Tibial nerve (tissue), 4 donors: ENCODE measurements around the gene SEMA6A. TPM values are rescaled to one million over a fixed set of nuclear protein-coding genes. Genes with fewer than 3 reads are reported as not detected.

Experiments
- DNase-seq, 2 donors: peaks; one replicate each; pipeline ENCODE4 v3.0.0-alpha.2; 2019; ENCODE audit warnings: low spot score in 2 of 2
- H3K27ac ChIP-seq, 4 donors: fragments of 200-600 bp; sonication (generic) in 3 of 4; one replicate each; pipeline ENCODE4 v1.5.1; 2017 to 2019; ENCODE audit warnings: mild to moderate bottlenecking in 1 of 4
- H3K27me3 ChIP-seq, 2 donors: fragments of 200-600 bp; sonication (generic) in 1 of 2; one replicate each; pipeline versions ENCODE4 v1.5.1 to v1.6.0; 2017 to 2019
- H3K36me3 ChIP-seq, 3 donors: fragments of 200-600 bp; sonication (generic); one replicate each; pipeline ENCODE4 v1.5.1; 2018 to 2019
- H3K4me1 ChIP-seq, 4 donors: fragments of 200-600 bp; sonication (generic) in 3 of 4; one replicate each; pipeline ENCODE4 v1.5.1; 2017 to 2019
- H3K4me3 ChIP-seq, 4 donors: fragments of 200-600 bp; sonication (generic) in 3 of 4; one replicate each; pipeline ENCODE4 v1.5.1; 2017 to 2019; ENCODE audit warnings: mild to moderate bottlenecking in 1 of 4, moderate library complexity in 1 of 4
- H3K9me3 ChIP-seq, 4 donors: fragments of 200-600 bp; sonication (generic) in 3 of 4; one replicate each; pipeline ENCODE4 v1.5.1; 2017 to 2019
- EP300 ChIP-seq, 2 donors: sonication (generic); formaldehyde crosslinking; IDR thresholded peaks; one replicate each; pipeline ENCODE4 v1.6.1; 2017; ENCODE audit warnings: antibody characterized with exemption in 2 of 2, mild to moderate bottlenecking in 1 of 2
- POLR2A ChIP-seq, 2 donors: fragments of 450-650 bp; IDR thresholded peaks; one replicate each; pipeline ENCODE4 v1.6.1; 2017; ENCODE audit warnings: antibody characterized with exemption in 2 of 2, mild to moderate bottlenecking in 2 of 2, moderate library complexity in 2 of 2
- WGBS, 2 donors: methylation state at CpG; one replicate each; pipeline ENCODE4 v1.1.5; 2018; 5-methylcytosine and 5-hydroxymethylcytosine counted together
- total RNA-seq, 4 donors: library from RNA; depleted of rRNA; stranded (reverse); fragments of >200 nt; gene quantifications; one replicate each; pipeline ENCODE4 v1.1.0, GENCODE V29; 2016
- TF ChIP-seq, protein P1 (sequence below), 5 experiments: fragments of 200-600 bp in 3 of 5; fragments of 450-650 bp in 2 of 5; sonication (generic) in 3 of 5; IDR thresholded peaks; one replicate each; pipeline ENCODE4 v1.5.1; 2016 to 2019; ENCODE audit warnings: antibody characterized with exemption in 5 of 5, mild to moderate bottlenecking in 3 of 5, moderate library complexity in 2 of 5

Gene SEMA6A
- total RNA-seq, 4 donors from 2014 or later: 13.6 to 25.1 (median 21.4) TPM

DNA sequence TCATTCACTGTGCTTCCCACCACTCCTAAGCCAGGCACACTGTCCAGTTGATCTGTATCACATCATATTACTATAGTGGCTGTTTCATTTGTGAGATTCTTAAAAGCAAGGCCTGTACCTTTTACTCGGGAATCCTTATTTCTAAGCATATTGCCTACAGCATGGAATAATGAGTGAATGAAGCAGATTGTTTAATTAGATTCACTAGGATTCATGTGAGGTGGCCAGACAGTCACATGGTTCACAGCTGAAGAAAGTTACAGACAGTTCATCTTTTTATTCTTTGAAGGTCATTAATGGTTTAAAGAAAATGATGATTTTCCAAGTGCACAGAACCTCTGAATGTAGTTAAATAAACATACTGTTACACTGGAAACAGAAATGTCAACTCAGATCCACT lies 24.3 kb upstream of the SEMA6A start:
- Histone ChIP-seq H3K4me3 (no peak overlapping the region), H3K36me3 (no peaks in the 10 kb centered on the region), H3K27ac (no peak overlapping the region), H3K9me3 (no peaks in the 10 kb centered on the region), H3K27me3 (no peaks in the 10 kb centered on the region), H3K4me1 (no peaks in the 10 kb centered on the region)
- WGBS, 2 donors: 62 to 68% methylated on average over 1 of the region's 1 CpG
- DNase-seq: no peak
- TF ChIP-seq EP300 (IDR thresholded peaks at IDR 0.05) (no peak), POLR2A (IDR thresholded peaks at IDR 0.05) (no peak)
- TF ChIP-seq, protein P1, sequence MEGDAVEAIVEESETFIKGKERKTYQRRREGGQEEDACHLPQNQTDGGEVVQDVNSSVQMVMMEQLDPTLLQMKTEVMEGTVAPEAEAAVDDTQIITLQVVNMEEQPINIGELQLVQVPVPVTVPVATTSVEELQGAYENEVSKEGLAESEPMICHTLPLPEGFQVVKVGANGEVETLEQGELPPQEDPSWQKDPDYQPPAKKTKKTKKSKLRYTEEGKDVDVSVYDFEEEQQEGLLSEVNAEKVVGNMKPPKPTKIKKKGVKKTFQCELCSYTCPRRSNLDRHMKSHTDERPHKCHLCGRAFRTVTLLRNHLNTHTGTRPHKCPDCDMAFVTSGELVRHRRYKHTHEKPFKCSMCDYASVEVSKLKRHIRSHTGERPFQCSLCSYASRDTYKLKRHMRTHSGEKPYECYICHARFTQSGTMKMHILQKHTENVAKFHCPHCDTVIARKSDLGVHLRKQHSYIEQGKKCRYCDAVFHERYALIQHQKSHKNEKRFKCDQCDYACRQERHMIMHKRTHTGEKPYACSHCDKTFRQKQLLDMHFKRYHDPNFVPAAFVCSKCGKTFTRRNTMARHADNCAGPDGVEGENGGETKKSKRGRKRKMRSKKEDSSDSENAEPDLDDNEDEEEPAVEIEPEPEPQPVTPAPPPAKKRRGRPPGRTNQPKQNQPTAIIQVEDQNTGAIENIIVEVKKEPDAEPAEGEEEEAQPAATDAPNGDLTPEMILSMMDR (IDR thresholded peaks at IDR 0.05): no peak

DNA sequence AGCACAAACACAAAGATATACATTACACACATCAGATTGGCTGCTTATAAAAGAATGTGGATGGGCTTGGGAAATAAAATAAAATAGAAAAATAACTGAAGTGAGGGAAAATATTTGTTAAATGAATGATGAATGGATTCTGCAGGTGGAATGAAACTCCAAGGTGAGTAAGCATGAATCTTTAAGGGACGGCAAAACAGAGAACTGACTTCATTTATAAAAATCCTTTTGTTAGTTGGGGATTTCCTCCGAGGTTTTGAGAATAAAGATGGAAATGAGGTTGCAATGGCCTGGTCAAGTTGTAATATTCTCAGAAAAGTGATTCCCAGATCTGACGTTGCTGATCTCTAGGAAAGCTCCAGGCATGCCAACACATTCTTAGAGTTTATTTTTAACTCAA lies 20.9 kb upstream of the SEMA6A start:
- Histone ChIP-seq H3K36me3 (no peaks in the 10 kb centered on the region), H3K4me1 (no peaks in the 10 kb centered on the region), H3K27me3 (no peaks in the 10 kb centered on the region), H3K4me3 (no peak overlapping the region), H3K9me3 (peaks cover 0 to 5% (median 0%) of the 10 kb centered on the region in 4 donors), H3K27ac (no peak overlapping the region)
- WGBS, 2 donors: 57 to 63% methylated on average over 3 of the region's 3 CpGs
- no peak for DNase-seq
- TF ChIP-seq, protein P1 (IDR thresholded peaks at IDR 0.05): no peak
- TF ChIP-seq POLR2A (IDR thresholded peaks at IDR 0.05) (no peak), EP300 (IDR thresholded peaks at IDR 0.05) (no peak)

DNA sequence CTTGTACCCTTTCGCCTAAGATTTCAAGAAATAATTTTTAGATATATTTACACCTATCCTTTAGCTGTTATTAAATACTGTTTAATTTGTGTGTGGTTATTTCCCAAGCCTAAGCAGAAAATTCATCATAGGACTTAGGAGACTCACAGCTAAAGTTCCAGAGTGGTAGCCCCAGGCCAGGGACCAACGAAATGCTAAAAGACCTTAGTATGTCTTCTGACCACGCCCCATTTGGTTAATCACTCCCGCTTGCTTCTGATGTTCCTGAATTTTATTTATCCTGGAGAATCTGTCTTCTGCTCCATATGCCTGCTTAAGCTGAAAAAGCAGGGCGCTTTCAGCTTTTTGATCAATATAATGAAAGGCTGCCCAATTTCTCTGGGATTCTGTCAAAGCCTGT lies 18.7 kb upstream of the SEMA6A start:
- H3K9me3 ChIP-seq: peaks cover 0 to 11% (median 0%) of the 10 kb centered on the region in 4 donors
- WGBS, 2 donors: 92 to 94% methylated on average over 5 of the region's 5 CpGs
- H3K4me3 ChIP-seq: no peak overlapping the region
- DNase-seq: no peak
- no peak overlapping the region for H3K27ac ChIP-seq
- no peaks in the 10 kb centered on the region for H3K36me3 ChIP-seq
- H3K4me1 ChIP-seq: no peaks in the 10 kb centered on the region
- no peaks in the 10 kb centered on the region for H3K27me3 ChIP-seq
- TF ChIP-seq POLR2A (IDR thresholded peaks at IDR 0.05) (no peak), EP300 (IDR thresholded peaks at IDR 0.05) (no peak)
- TF ChIP-seq, protein P1 (IDR thresholded peaks at IDR 0.05): no peak

DNA sequence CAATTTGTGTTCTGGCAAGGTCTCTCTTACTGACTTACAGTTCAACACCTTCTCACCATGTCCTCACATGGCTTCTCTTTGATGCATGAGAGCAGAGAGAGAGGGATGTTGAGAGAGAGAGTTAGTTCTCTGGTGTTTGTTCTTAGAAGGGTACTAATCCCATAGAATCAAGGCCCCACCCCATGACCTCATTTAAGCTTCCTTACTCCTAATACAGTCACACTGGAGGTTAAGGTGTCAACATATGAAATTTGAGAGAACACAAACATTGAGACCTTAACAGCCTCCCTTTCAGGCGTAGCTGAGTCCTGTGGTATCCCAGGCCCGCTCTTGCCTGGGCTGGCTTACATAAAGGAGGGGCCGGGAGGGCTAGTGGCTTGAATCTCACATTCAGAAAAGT lies 10.6 kb upstream of the SEMA6A start:
- H3K27ac ChIP-seq: no peak overlapping the region
- peaks cover 0 to 4% (median 0%) of the 10 kb centered on the region in 4 donors for H3K9me3 ChIP-seq
- 97 to 99% methylated on average over 3 of the region's 3 CpGs for WGBS, 2 donors
- no peaks in the 10 kb centered on the region for H3K4me1 ChIP-seq
- no peaks in the 10 kb centered on the region for H3K36me3 ChIP-seq
- TF ChIP-seq, protein P1 (IDR thresholded peaks at IDR 0.05): no peak
- TF ChIP-seq EP300 (IDR thresholded peaks at IDR 0.05) (no peak), POLR2A (IDR thresholded peaks at IDR 0.05) (no peak)
- no peak overlapping the region for H3K4me3 ChIP-seq
- DNase-seq: no peak
- H3K27me3 ChIP-seq: no peaks in the 10 kb centered on the region

DNA sequence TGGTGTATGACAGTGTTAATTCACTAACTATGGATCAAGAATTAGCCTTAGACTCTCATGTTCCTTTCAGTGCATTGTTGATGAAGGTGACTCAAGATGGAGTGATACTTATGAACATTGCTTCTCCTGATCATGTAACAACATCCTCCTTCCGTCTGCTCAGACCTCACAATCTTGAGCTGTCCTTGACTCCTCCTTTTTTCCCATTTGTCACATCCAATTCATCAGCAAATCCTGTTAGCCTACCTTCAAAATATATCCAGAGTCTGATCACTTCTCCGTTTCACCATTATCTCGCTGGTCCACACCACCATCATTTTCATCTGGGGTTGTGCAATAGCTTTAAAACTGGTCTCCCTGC lies 9.2 kb upstream of the SEMA6A start:
- Histone ChIP-seq H3K4me3 (no peak overlapping the region), H3K27me3 (no peaks in the 10 kb centered on the region)
- 94 to 97% methylated on average over 3 of the region's 3 CpGs for WGBS, 2 donors

More for the DNA sequence above, 9.2 kb upstream of the SEMA6A start:
- TF ChIP-seq, protein P1 (IDR thresholded peaks at IDR 0.05): no peak
- TF ChIP-seq POLR2A (IDR thresholded peaks at IDR 0.05) (no peak), EP300 (IDR thresholded peaks at IDR 0.05) (no peak)
- no peak for DNase-seq
- Histone ChIP-seq H3K27ac (no peak overlapping the region), H3K36me3 (no peaks in the 10 kb centered on the region), H3K9me3 (no peaks in the 10 kb centered on the region), H3K4me1 (no peaks in the 10 kb centered on the region)
